Measurements from ENCODE around the gene ESAM.

- TF ChIP-seq CTCF (IDR thresholded peaks at IDR 0.05; ENCODE audit: insufficient read depth, low read length) (no peak), POLR2AphosphoS5 (IDR thresholded peaks at IDR 0.05; ENCODE audit: low read depth) (no peak), GABPA (IDR thresholded peaks at IDR 0.05; ENCODE audit: low read depth) (no peak), REST (IDR thresholded peaks at IDR 0.05; ENCODE audit: insufficient replicate concordance, low read depth) (no peak)
Observed at GRCh38 chr11:124791626-124792341, 29.7 kb upstream of the ESAM start.
